NCI-H524 treated with DMSO at 0.1 percent for 48 hours (cell line): ENCODE results near the gene MTFP1.
A peak's percentile ranks its signal among the peaks of the same experiment; 100 is the strongest.
"Not testable (repeated sequence)": the region's sequence is repeated elsewhere in the genome, so short reads cannot be mapped to it uniquely, and the experiment has no call there.

Source experiments
- DNase-seq: peaks from one replicate; lab custom pipeline; 2025; lab: John Stamatoyannopoulos, UW

MTFP1 gene

DNA sequence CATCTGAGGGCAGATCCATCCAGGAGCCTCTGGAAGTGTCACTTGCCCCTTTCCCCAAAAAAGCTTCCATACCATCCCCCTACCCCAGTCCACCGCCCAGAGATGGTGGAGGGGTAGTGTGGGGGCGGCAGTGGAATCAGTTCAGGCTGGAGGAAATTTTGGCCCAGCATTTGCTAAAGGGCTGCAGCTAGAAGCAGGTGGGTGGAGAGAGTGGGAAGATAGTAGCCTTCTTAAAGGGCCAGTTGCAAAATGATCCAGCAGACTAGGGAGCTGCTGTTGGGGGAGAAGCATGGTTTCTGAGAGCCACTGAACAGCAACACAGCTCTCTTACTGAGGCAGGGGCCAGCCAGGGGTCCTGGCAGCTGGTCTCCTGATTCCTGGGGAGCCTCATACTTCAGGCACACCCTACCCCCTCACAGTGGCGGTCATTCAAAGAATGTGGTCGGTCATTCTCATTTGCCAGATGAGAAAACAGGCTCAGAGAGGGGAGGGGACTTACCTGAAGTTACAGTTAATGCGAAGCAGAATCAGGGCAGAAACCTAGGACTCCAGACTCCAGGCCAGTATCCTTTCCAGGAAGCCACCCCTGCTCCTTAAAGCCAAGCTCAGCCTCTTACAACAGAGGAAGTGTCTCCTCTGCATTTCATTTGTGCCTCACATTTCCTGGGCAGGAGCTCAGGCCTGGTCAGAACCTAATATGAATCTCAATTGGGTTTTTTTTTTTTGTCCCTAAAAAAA, 23.4 kb upstream of the MTFP1 start:
- DNase-seq = no peak

DNA sequence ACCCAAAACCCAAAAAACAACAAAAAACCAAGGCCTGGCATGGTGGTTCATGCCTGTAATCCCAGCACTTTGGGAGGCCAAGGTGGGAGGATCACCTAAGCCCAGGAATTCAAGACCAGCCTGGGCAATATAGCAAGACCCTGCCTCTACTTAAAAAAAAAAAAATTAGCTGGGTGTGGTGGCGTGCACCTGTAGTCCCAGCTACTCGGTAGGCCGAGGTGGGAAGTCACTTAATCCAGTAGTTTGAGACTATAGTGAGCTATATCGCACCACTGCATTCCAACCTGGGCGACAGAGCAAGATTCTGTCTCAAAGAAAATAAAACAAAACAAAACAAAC, 22.8 kb upstream of the MTFP1 start:
- not testable (repeated sequence) for DNase-seq

DNA sequence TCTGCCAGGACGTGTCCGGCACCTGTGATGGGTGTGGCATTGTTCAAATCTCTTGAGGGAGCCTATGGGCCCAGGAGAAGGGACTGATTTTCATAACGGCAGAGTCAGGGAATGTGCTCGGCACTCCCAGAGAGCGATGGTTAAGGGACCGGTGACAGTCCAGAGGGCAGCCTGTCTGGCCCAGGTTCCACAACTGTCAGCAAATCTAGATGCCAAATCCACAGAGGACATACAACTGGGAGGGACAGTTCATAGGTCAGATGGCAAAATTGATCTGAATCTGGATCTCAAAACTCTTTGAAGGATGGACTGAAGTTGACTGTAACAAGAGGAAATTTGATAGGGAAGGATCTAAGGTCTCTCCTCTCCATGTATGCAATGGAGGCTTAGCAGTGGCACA, 21.3 kb upstream of the MTFP1 start:
- no peak for DNase-seq

DNA sequence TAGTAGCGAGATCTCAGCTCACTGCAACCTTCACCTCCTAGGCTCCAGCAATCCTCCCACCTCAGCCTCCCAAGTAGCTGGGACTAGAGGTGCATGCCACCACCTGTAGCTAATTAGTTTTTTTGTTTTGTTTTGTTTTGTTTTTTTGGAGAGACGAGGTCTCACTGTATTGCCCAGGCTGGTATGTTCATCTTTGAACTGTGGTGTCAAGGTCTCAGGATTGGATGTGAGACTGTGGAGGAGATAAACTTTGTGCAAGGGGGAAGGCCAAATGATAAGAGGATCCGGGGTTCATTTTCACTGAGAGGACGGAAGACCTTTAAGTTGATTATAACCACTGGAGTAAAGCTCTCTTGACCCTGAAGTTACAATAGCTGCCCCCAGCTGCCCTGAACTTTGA, 19.8 kb upstream of the MTFP1 start:
- no peak for DNase-seq

DNA sequence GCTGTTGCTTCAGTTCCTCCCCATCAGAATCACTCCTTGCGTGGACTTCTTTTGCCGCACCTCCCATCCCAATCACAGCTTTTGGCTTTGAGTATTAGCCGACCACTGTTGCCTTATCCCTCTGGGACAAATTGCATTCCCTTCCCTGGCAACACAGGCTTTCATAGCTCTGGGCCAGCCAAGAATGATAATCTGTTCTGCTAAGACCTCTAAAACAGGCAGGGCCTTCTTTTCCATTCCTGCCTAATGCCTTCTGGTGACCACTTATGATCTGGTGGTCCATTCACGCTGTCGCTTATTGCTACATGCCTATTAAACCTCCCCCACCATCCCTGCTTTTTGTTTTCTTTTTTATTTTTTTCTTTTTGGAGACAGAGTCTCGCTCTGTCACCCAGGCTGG, 19.2 kb upstream of the MTFP1 start:
- no peak for DNase-seq

DNA sequence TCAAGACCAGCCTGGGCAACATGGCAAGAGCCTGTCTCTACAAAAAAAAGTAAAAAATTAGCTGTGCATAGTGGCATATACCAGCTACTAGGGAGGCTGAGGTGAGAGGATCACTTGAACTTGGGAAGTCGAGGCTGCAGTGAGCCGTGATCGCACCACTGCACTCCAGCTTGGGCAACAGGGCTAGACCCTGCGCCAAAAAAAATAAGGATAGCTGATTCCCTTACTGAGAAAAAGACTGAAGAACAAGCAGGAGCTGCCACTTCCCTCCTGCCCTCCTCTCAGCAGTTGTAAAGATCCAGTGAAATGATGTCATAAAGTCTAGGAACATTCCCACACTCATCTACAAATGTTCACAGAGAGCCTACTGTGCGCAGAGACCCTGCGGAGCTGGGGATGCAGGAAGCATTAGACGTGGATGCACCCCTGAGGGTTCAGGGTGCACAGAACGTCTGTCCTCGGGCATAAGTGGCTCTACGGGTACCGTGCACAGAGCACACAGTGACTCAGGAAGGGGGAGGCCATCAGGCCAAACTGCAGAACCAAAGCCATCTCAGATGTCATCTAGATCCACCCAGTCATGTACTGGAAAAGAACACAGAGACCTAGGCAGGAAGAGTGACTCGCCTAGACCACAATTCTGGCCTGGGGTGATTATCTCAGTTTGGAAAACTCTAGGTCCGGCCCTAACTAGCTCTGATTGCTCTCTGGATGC, 17.0 kb upstream of the MTFP1 start:
- no peak for DNase-seq

DNA sequence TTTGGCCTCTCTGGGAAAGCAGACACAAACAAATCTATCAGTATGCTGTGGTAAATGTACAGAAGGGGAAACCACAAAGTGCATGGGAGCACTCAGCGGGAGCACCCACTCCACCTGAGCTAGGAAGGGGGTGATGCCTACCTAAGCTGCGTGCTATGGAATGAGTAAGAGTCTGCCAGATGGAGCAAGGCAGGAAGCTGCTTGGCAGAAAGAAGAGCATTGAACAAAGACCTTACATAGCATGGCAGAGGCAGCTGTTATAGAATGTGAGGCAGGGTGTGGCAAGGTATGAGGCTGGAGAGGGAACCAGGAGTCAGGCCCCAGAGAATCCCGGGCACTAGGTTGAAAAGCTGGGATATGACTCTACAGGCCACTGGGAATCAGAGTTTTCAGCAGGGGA, 13.8 kb upstream of the MTFP1 start:
- no peak for DNase-seq

DNA sequence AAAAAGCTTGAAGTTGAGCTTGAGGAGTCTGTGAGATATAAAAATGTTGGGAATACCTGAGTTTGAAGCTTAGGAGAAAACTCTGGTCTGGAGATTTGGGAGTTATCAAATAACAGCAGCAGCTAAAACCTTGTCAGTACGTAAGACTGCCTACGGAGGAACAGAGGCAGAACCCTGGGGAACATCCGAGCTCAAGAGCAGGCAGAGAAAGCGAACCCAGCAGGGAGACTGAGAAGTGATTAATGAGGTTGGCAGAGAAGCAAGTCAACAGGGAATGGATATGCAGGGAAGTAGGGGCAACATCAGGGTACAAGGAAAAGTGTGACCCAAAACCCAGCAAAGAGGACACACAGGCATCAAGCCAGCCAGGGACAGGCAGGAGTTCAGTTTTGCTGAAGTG, 12.6 kb upstream of the MTFP1 start:
- DNase-seq = no peak

DNA sequence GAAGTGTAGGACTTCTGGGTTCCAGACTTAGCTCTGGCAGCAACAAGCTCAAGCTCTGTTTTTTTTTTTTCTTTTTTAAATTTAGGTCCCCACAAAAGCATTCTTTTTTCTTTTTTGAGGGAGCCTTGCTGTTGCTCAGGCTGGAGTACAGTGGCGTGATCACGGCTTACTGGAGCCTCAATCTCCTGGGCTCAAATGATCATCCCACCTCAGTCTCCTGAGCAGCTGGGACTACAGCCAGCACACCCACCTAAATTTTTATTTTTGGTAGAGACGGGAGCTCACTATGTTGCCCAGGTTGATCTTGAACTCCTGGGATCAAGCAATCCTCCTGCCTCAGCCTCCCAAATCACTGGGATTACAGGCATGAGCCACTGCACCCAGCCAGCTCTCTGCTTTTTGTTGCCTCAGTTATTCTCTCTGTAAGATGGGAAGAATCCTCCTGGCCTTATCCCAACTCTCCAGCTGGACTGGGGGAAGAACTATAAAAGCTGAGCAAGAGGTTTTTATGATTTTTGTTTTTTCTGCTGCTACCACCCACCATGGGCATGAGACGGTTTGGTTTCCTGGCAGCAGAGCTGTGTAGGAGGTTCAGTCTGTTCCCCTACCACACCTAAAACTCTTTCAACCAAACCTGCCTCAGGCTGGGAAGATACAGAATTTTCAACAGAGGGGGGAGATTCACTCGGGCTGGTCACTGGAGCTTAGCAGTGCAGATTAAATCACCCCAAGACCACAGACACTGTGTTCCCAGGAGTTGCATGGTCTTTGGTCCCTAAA, 11.6 kb upstream of the MTFP1 start:
- no peak for DNase-seq

DNA sequence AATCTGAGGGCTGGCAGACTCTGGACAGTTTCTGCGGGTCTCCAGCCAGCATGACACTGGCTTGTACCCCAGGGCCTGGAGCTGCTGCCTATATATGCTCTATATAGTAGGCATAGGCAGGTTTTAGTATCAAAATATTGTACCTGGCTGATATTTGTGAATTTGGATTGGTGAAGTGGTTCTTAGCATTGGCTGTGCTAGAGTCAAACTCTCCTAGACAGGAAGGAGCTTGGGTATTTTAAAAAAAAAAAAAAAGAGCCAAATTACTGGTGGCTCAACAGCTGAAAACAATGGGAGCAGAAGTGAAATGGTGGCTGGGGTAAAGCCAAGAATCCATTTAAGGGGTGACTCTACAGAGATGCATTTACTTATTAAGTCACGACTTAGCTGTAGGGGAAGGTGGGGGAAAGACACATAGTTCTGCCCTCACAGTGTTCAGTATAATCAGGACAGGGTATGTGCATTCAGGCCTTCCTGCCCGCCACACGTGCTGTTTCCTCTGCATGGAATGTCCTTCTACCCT, 11.0 kb upstream of the MTFP1 start:
- DNase-seq = no peak

DNA sequence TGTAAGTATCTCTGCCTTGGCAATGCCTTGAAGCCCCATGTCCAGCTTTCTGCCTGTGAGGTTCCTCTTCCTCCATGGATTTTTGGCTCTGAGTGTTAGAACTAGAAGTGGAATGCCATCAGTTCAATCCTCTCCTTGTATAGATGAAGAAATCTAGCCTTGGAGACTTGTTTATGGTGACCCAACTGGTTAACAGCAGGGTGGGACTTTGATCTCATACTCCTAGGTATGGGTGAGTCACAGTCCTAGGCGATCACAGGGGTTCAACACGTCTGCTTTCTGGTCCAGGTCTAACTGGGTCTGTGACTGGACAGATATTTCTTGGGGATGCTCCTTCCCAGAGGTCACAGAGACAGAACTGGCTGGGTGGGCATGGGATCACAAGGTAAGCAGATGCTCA, 9.2 kb upstream of the MTFP1 start:
- no peak for DNase-seq

DNA sequence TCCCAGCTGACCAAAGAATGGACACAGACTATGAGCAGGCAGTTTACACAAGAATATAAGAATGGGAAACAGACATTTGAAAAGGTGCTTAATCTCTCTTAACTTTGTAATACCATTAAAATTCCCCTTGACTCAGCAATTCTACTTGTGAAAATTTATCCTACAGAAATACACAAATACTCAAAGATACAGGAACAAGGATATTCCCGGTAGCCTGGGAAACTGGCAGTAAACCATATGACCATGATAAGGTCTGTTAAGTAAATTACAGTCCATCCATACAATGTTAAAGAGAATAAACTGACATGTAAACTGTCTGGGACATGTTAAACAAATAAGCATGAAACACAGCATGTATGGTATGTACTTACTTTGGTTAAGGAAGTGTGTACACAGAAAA, 8.7 kb upstream of the MTFP1 start:
- DNase-seq = no peak

DNA sequence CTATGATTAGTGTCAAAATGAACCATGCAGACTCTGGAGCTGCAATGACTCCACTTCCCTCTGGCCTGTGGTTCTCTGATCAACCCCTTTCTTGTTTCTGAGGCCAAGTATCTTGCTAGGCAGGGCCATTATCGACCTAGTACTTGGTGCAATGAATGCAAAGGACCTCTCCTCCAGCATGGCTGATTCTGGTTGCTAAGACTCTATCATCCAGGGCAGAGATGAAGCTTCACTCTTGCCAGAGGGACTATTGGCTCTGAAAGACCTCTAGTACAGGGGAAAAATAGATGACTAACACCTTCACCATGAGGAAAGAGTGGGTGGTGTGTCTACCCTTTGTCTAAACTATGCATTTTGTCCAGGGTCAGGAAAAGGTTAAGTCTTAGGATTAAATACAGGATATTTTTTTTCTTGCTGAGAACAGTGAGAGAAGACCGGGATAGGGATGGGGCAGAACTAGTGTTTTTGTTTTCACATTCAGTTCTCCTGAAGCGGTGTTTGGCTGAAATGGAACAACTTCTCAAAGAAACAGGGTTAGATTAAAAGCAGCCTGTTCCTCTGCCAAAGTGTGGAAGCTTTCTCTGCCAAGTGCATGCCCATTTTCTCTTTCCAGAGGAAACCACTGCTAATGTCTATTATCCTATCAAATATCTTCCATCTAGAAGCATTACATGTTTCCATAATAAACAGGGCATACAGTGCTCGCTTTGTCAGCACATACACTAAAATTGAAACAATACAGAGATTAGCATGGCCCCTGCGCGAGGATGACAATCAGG, 5.0 kb upstream of the MTFP1 start:
- no peak for DNase-seq

DNA sequence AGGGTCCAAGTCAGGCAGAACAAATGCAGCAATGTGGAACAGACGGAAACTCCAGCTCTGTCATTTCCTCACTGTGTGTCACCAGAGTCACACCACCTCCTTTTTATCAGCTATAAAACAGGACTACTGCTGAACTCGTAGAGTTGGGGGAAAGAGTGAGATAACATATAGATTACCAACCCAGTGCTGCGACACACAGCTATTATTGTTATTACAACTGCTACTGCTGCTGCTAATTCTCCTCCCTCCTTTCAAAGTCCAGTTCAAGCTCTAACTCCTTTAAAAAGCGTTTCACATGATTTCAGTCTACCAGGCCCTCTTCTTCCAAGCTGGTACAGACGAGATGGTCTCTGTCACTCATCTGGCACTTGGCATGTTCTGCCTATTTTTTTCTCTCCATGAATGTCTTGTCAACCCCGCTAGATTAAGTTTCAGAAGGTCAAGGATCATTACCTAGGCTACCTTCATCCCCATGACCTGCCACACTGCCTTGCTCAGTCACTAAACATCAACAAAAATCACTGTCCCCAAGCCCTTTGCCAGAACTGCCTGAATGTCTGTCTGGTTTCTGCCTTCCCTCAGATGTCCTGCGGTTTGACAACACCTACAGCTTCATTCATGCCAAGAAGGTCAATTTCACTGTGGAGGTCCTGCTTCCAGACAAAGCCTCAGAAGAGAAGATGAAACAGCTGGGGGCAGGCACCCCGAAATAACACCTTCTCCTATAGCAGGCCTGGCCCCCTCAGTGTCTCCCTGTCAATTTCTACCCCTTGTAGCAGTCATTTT, 3.7 kb upstream of the MTFP1 start:
- DNase-seq = no peak

DNA sequence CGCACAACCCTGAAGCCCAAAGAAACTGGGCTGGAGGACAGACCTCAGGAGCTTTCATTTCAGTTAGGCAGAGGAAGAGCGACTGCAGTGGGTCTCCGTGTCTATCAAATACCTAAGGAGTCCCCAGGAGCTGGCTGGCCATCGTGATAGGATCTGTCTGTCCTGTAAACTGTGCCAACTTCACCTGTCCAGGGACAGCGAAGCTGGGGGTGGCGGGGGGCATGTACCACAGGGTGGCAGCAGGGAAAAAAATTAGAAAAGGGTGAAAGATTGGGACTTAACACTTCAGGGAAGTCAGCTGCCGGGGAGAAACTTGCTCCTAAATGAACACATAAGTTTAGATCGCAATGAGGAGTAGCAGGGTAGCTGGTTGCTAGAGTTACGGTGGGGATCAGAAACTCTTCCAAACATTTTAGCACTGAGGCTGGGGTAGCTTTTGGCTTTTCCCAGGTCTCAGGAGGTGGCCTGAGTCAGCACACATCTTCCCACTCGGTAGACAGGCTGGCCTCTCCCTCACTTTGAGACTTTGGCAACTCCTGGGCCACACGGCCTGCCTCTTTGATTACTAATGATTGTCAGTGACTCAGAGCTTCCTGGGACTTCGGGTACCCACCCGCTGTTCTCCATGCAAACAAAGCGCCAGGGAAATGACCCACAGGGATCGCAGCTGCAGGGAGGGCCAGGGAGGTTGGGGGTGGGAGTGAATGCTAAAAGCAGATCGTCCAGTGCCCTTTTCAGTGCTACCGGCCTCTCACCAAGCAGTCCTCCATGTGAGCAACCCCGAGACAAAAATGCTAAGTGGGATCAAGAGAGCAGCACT, 2.9 kb upstream of the MTFP1 start:
- no peak for DNase-seq

DNA sequence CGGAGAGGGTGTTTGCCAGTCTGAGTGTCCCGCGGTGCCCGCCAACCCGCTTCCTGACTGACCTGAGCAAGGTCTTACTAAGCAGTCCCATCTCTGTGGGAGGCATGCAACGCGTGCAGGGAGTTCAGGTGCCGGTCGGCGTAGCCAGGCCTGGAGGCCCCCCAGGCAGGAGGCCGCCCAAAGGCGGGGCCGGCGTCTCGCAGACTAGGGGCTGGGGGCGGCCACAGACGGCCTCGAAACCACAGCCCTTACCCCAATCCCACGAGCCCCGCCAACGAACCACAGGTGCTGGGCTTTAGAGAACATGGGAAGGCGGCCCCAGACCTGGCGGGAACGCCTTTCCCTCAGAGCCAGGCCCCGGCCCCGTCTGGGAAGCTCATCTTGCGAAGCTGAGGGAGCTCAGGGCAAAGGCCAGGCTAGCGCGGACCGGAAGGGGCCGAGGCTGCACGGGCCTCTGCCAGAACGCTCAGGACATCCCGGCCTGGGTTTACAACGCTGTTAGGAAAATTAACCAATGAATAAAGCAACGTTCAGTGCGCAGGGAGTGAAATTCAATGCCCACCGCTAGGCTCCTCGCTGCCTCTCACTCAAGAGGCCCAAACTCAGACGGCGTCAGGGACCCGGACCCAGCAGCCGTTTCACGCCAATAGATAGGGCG, 2.1 kb upstream of the MTFP1 start:
- no peak for DNase-seq

DNA sequence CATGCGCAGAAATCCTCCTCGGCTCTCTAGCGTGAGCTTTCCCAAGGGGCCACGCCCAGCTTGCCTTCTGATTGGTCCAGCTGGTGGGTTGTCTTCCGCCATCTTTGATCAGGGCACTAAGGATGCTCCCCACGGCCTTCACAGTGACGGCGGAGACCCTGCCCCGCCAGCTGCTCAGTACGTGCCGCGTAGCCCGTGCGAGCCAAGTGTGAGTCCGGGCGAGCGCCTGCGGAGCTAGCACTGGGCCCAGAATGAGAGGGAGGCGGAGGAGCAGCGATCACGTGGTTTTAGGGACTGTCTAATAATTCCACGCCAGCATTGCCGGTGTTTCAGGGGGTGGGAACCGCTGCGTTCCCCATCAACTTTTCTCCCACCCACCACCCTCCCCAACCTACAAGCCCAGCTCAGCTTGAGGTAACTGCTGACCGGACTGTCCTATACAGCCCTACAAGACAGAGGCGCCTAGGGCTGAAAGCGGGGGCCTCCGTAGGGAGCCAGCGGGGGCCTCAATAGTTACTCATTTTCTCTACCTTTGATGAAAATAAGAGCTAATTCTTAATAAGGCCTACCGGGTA, 1.5 kb upstream of the MTFP1 start:
- DNase-seq = peak; percentile 98

DNA sequence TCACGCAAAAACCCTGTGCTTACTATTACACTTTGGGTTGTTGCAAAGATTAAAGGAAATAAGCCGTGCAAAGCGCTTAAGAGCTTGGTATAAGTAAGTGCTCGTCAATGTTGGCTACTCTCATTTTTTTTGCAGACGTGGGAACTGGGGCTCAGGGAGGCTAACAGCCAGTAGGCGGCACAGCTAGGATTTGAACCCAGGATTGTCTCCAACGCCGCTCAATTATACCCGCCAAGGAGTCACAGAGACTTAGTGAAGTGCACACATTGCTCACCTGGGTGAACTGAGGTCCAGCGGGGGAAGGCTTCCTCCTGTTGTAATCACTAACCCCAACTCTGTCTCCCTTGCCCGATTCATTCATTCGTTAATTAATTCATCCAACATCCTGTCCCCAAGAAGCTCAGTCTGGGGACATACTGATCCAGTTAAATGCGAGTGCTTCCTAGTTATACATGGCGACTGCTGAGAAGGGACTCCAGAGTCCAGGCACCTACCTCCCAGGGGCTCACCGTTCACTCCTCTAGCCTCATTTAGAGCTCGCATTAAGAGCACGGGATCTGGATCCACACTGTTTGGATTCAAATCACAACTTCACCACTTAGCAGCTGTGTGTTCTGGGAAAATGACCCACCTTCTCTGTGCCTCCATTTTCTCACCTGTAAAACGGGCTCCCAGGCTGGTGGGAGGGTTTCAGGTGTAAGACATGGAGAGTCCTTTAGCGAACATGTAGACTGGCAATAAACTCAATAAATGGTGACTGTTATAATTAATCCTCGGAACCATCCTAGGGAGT, 838 bp upstream of the MTFP1 start:
- DNase-seq = no peak

DNA sequence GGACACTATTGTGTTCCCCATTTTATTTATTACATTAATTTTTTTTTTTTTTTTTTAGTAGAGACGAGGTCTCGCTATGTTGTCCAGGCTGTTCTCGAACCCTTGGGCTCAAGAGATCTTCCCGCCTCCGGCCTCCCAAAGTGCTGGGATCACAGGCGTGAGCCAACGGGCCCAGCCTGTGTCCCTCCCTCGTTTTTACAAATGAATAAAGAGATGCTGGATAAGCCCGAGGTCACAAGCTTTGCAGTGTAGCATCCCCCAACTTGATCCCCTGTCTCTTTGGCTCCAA, 297 bp upstream of the MTFP1 start:
- DNase-seq = no peak
